ENCODE measurements around the gene ZNF787.

ZNF787 gene

DNA sequence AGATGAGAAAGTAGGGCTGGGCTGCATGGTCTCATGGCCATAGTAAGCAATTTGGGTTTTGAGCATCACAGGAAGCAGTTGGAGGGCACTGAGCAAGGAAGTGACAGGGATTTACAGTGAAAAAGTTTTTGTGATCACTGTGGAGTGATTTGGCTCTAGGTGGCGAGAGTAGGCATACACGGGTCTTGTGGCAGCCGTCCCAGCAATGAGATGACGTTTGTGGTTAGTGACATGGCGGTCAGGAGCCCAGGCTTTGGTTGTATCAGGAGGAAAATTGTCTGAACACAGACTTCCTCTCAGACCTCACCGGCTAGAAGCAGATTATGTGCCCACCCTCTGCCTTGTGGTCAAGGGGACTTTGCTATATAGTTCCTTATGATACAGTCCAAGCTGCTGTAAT lies 23.3 kb upstream of the ZNF787 start:
- no peaks in the 10 kb centered on the region for H3K27me3 ChIP-seq (ENCODE audit: insufficient read depth, low read depth)
- no peak overlapping the region for H3K9ac ChIP-seq
- TF ChIP-seq CTCF (conservative IDR thresholded peaks at IDR 0.05; ENCODE audit: low read depth, low read length): no peak
- no peaks in the 10 kb centered on the region for H4K20me1 ChIP-seq (ENCODE audit: insufficient read depth)
- peaks cover 9% of the 10 kb centered on the region for H3K4me1 ChIP-seq (ENCODE audit: low read depth, poor library complexity, severe bottlenecking)
- no peak overlapping the region for H3K27ac ChIP-seq
- peaks cover 8% of the 10 kb centered on the region; the same call in 1 of the 2 replicates for H3K79me2 ChIP-seq (ENCODE audit: insufficient read depth, low read depth)
- H3K36me3 ChIP-seq (ENCODE audit: insufficient read depth): no peaks in the 10 kb centered on the region
- H3K4me2 ChIP-seq: no peak overlapping the region
- no peak overlapping the region for H2AFZ ChIP-seq (ENCODE audit: low read depth)
- H3K4me3 ChIP-seq (IDR thresholded peaks at IDR 0.05; ENCODE audit: insufficient read depth, low read depth, low read length): no peak overlapping the region

DNA sequence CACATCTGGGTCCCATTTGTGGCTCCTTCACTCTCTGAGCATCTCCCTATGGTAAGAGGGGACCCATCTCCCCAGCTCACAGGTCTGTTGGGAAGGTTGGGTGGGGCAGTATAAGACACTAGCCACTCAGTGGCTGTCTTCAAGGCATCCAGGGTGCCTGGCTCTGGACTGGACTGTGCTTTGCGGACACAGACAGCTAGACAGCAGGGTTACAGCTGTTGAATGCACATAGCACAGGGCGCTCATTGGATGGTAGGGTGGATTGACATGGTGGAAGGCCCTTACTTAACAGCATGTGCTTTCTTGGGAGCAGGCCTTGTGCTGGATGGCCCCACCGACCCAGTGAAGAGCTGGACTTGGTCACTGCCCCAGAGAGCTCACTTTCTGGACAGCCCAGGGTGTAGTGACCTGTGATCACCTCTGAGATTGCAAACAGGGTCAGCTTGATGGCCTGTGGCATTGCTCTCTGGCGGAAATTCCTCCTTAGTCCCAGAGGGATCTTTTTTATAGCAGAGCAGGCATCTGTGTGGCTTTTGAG lies 21.9 kb upstream of the ZNF787 start:
- peaks cover 12% of the 10 kb centered on the region for H3K4me1 ChIP-seq (ENCODE audit: low read depth, poor library complexity, severe bottlenecking)
- no peaks in the 10 kb centered on the region for H4K20me1 ChIP-seq (ENCODE audit: insufficient read depth)
- no peak overlapping the region for H3K4me3 ChIP-seq (IDR thresholded peaks at IDR 0.05; ENCODE audit: insufficient read depth, low read depth, low read length)
- no peaks in the 10 kb centered on the region for H3K36me3 ChIP-seq (ENCODE audit: insufficient read depth)
- H2AFZ ChIP-seq (ENCODE audit: low read depth): no peak overlapping the region
- peaks cover 8% of the 10 kb centered on the region; the same call in 1 of the 2 replicates for H3K79me2 ChIP-seq (ENCODE audit: insufficient read depth, low read depth)
- TF ChIP-seq CTCF (conservative IDR thresholded peaks at IDR 0.05; ENCODE audit: low read depth, low read length): no peak
- H3K4me2 ChIP-seq: no peak overlapping the region
- H3K9ac ChIP-seq: no peak overlapping the region
- no peaks in the 10 kb centered on the region for H3K27me3 ChIP-seq (ENCODE audit: insufficient read depth, low read depth)
- H3K27ac ChIP-seq: no peak overlapping the region

DNA sequence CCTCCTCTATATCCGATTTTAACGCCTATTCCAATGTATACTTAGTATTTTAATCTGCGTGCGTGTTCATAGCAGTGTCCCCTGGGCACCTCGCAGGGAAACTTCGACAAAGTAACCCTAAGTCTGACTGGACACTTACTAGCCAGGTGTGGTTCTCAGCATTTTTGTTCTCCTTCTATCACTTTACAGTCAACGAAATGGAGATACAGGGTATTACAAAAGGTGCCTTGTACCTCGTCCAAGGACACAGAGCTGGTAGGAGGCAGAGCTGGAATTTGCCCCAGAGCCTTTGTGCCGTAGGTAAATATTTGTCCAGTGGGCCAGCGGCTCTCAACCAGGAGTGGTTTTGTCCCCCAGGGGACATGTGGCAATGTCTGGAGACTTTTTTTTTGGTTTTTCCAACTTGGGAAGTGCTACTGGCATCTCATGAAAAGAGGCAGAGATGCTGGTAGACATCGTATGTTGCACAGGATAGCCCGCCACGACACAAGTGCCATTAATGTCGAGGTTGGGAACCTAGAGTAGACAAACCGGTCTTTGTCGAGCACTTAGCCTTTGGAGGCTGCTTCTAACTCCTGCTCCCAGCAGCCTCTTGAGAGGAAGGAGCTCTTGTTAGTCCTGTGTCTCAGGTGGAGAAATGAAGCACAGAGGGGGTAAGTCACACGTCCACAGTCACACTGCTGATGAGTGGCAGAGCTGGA lies 21.1 kb upstream of the ZNF787 start:
- Histone ChIP-seq H3K79me2 (ENCODE audit: insufficient read depth, low read depth) (peaks cover 8% of the 10 kb centered on the region; the same call in 1 of the 2 replicates), H3K4me3 (IDR thresholded peaks at IDR 0.05; ENCODE audit: insufficient read depth, low read depth, low read length) (no peak overlapping the region), H3K27ac (no peak overlapping the region), H2AFZ (ENCODE audit: low read depth) (no peak overlapping the region), H4K20me1 (ENCODE audit: insufficient read depth) (no peaks in the 10 kb centered on the region), H3K4me2 (peak overlapping the region; percentile 33; the same call in 1 of the 2 replicates), H3K27me3 (ENCODE audit: insufficient read depth, low read depth) (no peaks in the 10 kb centered on the region), H3K4me1 (ENCODE audit: low read depth, poor library complexity, severe bottlenecking) (peaks cover 12% of the 10 kb centered on the region), H3K9ac (no peak overlapping the region), H3K36me3 (ENCODE audit: insufficient read depth) (no peaks in the 10 kb centered on the region)
- TF ChIP-seq CTCF (conservative IDR thresholded peaks at IDR 0.05; ENCODE audit: low read depth, low read length): no peak

- no peak for TF ChIP-seq CTCF (conservative IDR thresholded peaks at IDR 0.05; ENCODE audit: low read depth, low read length)
- Histone ChIP-seq H3K27me3 (ENCODE audit: insufficient read depth, low read depth) (no peaks in the 10 kb centered on the region), H3K4me1 (ENCODE audit: low read depth, poor library complexity, severe bottlenecking) (peaks cover 18% of the 10 kb centered on the region), H3K79me2 (ENCODE audit: insufficient read depth, low read depth) (peaks cover 8% of the 10 kb centered on the region; the same call in 1 of the 2 replicates), H3K4me3 (IDR thresholded peaks at IDR 0.05; ENCODE audit: insufficient read depth, low read depth, low read length) (no peak overlapping the region), H4K20me1 (ENCODE audit: insufficient read depth) (no peaks in the 10 kb centered on the region), H3K27ac (peak overlapping the region; percentile 77; the same call in 1 of the 2 replicates), H3K36me3 (ENCODE audit: insufficient read depth) (no peaks in the 10 kb centered on the region), H2AFZ (ENCODE audit: low read depth) (no peak overlapping the region), H3K4me2 (peak overlapping the region; percentile 33; the same call in 1 of the 2 replicates), H3K9ac (peak overlapping the region; percentile 63; the same call in 1 of the 2 replicates)
Measured at GRCh38 chr19:56141417-56141993, 20.4 kb upstream of the ZNF787 start.
